Muscle of leg (tissue), 11 donors: ENCODE results near the gene STX7. TPM values are rescaled to one million over a fixed set of nuclear protein-coding genes. Genes with fewer than 3 reads are reported as not detected.

Experiments
- DNase-seq: peaks from one replicate; pipeline ENCODE4 v3.0.0; 2013
- H3K27ac ChIP-seq: one replicate; pipeline ENCODE4 v1.5.1; 2013; ENCODE audit warnings: mild to moderate bottlenecking, low read length, control low read depth
- H3K27me3 ChIP-seq: one replicate; pipeline ENCODE4 v1.6.1; 2013; ENCODE audit warnings: low read length; ENCODE audit not compliant: control insufficient read depth, insufficient read depth
- H3K36me3 ChIP-seq: one replicate; pipeline ENCODE4 v1.6.1; 2013; ENCODE audit warnings: low read length; ENCODE audit not compliant: control insufficient read depth, insufficient read depth
- H3K4me1 ChIP-seq: one replicate; pipeline ENCODE4 v1.6.1; 2013; ENCODE audit warnings: low read length; ENCODE audit not compliant: control insufficient read depth, insufficient read depth
- H3K4me3 ChIP-seq: one replicate; pipeline ENCODE4 v1.5.1; 2013; ENCODE audit warnings: low read length, control low read depth
- H3K9me3 ChIP-seq: replicated peaks from 2 replicates; pipeline ENCODE4 v1.6.1; 2013; ENCODE audit warnings: low read depth, low read length; ENCODE audit not compliant: control insufficient read depth
- WGBS: methylation state at CpG from one replicate; pipeline ENCODE4 v1.1.5; 2013; ENCODE audit warnings: missing lambda C conversion rate; ENCODE audit not compliant: insufficient coverage; 5-methylcytosine and 5-hydroxymethylcytosine counted together
- polyA plus RNA-seq, 8 donors: library from polyadenylated mRNA; unstranded; fragments of 120-200 nt; gene quantifications; one replicate each; pipeline versions ENCODE4 v1.2.1 to v1.2.3, GENCODE V29; 2013; ENCODE audit warnings: inconsistent platforms in 1 of 8, low replicate concordance in 1 of 8; ENCODE audit not compliant: insufficient read length in 8 of 8, insufficient read depth in 1 of 8
- total RNA-seq: library from RNA; stranded (reverse); fragments of 120-200 nt; gene quantifications from one replicate; pipeline ENCODE4 v1.2.4, GENCODE V29; 2013

Gene STX7
- total and polyA plus RNA-seq, 9 donors, result 28.6 to 40.1 (median 31.9) TPM

DNA sequence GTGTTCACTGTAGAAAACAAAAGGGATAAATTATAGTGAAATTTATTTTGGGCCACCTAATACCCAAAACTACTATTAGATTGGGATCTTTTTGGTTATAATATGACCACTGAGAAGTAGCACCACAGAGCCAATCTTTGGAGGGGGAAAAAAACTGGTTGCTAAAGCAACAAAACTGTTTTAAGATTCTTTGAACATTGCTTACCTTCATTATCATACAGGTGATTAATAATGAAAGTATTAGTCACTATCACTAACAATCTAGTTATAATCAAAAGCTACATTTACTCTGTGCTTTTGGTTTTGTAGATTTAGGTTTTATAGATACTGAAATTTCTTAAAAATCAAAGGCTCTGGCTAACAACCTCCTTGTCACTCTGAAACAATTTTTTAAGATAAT lies 31.7 kb downstream of the STX7 start:
- no peaks in the 10 kb centered on the region for H3K27me3 ChIP-seq
- H3K36me3 ChIP-seq, result no peaks in the 10 kb centered on the region
- no peak overlapping the region for H3K4me3 ChIP-seq
- no peak for DNase-seq
- H3K27ac ChIP-seq, result no peak overlapping the region
- no peaks in the 10 kb centered on the region for H3K4me1 ChIP-seq
- H3K9me3 ChIP-seq, result no peaks in the 10 kb centered on the region

DNA sequence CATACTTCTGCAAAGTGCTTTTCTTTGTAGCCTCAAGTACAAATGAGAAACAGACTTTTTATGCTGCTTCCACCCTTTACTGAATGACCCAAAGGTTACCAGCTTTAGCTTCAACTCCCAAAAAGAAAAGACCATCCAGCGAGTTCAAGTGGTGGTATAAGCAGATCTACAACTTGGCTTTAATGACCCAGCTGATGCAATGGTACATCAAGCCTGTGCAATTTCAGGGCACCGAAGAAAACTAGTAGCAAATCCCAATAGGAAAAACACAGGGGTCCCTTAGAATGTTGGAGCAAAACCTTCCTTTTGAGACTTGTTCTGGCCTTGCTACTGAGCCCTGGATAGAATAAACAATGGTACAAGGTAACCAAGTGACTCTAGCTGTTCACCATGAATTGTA lies 33.8 kb downstream of the STX7 start:
- Histone ChIP-seq H3K4me3 (no peak overlapping the region), H3K36me3 (no peaks in the 10 kb centered on the region), H3K27ac (no peak overlapping the region), H3K9me3 (no peaks in the 10 kb centered on the region), H3K27me3 (no peaks in the 10 kb centered on the region), H3K4me1 (no peaks in the 10 kb centered on the region)
- 92% methylated on average over 2 of the region's 2 CpGs for WGBS
- no peak for DNase-seq

DNA sequence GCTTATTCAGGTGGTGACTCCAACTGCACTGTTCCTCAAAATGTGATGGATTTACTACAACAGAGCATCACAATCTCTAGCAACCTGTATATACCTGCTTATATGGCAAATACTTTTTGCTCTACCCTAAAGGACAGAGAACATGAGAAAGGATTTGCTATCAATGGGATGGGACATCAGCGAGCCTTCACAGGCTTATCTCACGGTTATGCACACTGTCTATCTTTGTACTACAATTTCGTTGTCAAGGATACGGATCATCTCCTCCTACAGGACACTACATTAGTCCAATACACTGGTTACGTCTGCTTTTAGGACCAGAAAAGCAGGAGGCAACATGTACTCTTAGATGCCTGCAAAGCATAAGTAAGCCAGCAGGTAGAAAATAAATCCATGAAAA lies 34.2 kb downstream of the STX7 start:
- Histone ChIP-seq H3K4me1 (no peaks in the 10 kb centered on the region), H3K27me3 (no peaks in the 10 kb centered on the region), H3K36me3 (no peaks in the 10 kb centered on the region), H3K4me3 (no peak overlapping the region), H3K9me3 (no peaks in the 10 kb centered on the region), H3K27ac (no peak overlapping the region)
- WGBS, result 80% methylated on average over 3 of the region's 5 CpGs
- no peak for DNase-seq

- H3K4me3 ChIP-seq, result no peak overlapping the region
- H3K27me3 ChIP-seq, result no peaks in the 10 kb centered on the region
- H3K36me3 ChIP-seq, result no peaks in the 10 kb centered on the region
- no peaks in the 10 kb centered on the region for H3K9me3 ChIP-seq
- H3K4me1 ChIP-seq, result no peaks in the 10 kb centered on the region
- H3K27ac ChIP-seq, result no peak overlapping the region
- 100% methylated on average over 1 of the region's 2 CpGs for WGBS
- no peak for DNase-seq
Observed at GRCh38 chr6:132478266-132478665, 34.6 kb downstream of the STX7 start.

DNA sequence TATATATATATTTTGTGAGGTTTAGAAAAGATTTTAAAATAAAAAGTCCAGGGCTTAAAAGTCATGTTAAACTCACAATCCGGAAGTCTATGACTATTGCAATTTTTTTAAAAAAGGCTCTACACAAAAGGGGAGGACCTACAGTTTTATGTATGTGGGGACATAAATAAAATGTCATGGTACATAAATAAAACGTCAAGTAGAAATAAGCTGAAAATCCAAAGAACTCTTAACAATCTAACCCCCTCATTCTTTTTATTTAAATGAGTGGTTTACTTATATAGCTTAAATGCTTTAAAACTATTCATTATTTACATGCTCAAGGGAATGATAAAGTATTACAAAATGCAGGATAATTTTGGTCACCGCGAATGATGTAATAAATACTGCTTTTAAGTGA lies 36.2 kb downstream of the STX7 start:
- H3K4me1 ChIP-seq, result no peaks in the 10 kb centered on the region
- no peak overlapping the region for H3K4me3 ChIP-seq
- H3K27me3 ChIP-seq, result no peaks in the 10 kb centered on the region
- no peak overlapping the region for H3K27ac ChIP-seq
- peaks cover 2% of the 10 kb centered on the region for H3K36me3 ChIP-seq
- no peak for DNase-seq
- no peaks in the 10 kb centered on the region for H3K9me3 ChIP-seq
- WGBS, result no CpG with 5 or more reads among the region's 4 CpGs

- no peaks in the 10 kb centered on the region for H3K4me1 ChIP-seq
- H3K9me3 ChIP-seq, result no peaks in the 10 kb centered on the region
- H3K27ac ChIP-seq, result no peak overlapping the region
- WGBS, result no CpG with 5 or more reads among the region's 1 CpG
- DNase-seq, result no peak
- H3K27me3 ChIP-seq, result no peaks in the 10 kb centered on the region
- H3K4me3 ChIP-seq, result no peak overlapping the region
- peaks cover 2% of the 10 kb centered on the region for H3K36me3 ChIP-seq
Observed at GRCh38 chr6:132475925-132476324, 37.0 kb downstream of the STX7 start.

DNA sequence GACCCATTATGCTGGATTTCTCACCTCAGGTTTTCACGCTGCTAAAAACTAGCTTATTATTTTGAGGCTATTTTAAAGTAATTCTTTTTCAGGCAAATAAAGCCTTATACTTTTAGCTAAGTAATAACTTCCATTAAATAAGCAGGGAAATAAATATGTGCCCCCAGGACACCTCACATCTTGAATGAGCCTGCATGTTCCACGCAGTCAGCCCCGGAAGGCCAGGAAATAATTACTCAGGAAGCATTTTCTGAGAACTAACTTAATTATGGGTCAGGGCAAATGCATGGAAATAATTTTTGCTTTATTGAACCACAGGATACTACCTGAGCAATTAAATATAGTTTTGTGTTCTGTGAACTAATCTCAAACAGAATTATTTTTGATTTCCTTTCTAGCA lies 41.1 kb downstream of the STX7 start:
- no peaks in the 10 kb centered on the region for H3K4me1 ChIP-seq
- DNase-seq, result no peak
- H3K27ac ChIP-seq, result no peak overlapping the region
- no peaks in the 10 kb centered on the region for H3K9me3 ChIP-seq
- H3K36me3 ChIP-seq, result peaks cover 16% of the 10 kb centered on the region
- H3K4me3 ChIP-seq, result no peak overlapping the region
- H3K27me3 ChIP-seq, result no peaks in the 10 kb centered on the region
- WGBS, result no CpG with 5 or more reads among the region's 3 CpGs

GRCh38 chr6:132466952-132467351 lies 46.0 kb downstream of the STX7 start:
- H3K27me3 ChIP-seq, result no peaks in the 10 kb centered on the region
- no peaks in the 10 kb centered on the region for H3K9me3 ChIP-seq
- H3K4me3 ChIP-seq, result no peak overlapping the region
- H3K27ac ChIP-seq, result no peak overlapping the region
- H3K36me3 ChIP-seq, result peaks cover 40% of the 10 kb centered on the region
- no peaks in the 10 kb centered on the region for H3K4me1 ChIP-seq
- no peak for DNase-seq
- WGBS, result 67% methylated on average over 3 of the region's 3 CpGs

DNA sequence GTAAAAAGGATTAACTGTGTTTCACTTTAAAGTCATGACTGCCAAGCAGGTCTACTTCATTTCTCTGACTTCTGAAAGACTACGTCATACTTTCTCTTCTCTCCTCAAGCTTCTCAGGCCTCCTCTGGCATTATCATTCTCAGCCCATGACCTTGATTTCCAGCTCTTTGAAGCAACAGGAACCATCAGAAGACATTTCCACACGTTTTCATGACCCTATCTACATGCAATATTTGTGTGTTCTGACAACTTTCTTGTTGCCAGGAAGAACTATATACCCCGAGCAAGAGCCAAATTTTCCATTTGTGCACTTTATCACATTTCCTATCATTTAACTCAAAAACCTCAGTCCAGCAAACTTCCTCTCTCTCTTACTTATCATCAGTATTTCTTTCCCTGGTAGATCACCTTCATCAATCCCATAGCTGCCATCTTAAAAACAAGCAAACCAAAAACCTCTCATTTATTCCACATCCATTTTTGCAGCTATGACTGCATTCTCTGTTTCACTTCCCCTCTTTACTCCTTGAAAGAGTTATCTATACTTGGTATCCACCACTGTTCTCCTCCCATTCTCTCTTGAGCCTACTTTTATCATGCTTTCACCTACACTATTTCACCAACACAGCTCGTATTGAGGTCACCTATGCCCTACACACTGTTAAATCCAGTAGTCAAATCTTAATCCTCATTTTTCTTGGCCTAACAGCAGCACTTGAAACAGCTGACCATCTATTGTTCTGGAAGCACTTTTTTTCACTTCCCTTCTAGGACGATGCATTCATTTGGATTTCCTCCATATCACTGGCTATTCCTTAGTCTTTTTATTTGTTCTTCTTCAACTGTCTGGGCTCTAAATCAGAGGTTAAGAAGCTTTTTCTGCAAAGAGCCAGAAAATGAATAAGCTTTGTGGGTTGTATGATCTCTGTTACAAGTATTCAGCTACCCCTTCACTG lies 47.1 kb downstream of the STX7 start:
- Histone ChIP-seq H3K4me3 (no peak overlapping the region), H3K36me3 (peaks cover 44% of the 10 kb centered on the region), H3K4me1 (no peaks in the 10 kb centered on the region), H3K9me3 (no peaks in the 10 kb centered on the region), H3K27me3 (no peaks in the 10 kb centered on the region), H3K27ac (no peak overlapping the region)
- no peak for DNase-seq
- 67% methylated on average over 5 of the region's 5 CpGs for WGBS

- Histone ChIP-seq H3K4me3 (no peak overlapping the region), H3K27me3 (no peaks in the 10 kb centered on the region), H3K36me3 (peaks cover 45% of the 10 kb centered on the region), H3K27ac (no peak overlapping the region), H3K9me3 (no peaks in the 10 kb centered on the region), H3K4me1 (no peaks in the 10 kb centered on the region)
- no peak for DNase-seq
- WGBS, result 93% methylated on average over 4 of the region's 5 CpGs
Observed at GRCh38 chr6:132464538-132465256, 48.2 kb downstream of the STX7 start.
